HG03565 (cell line): ENCODE results near the gene KISS1R.
"Not testable (repeated sequence)": the region's sequence is repeated elsewhere in the genome, so short reads cannot be mapped to it uniquely, and the experiment has no call there.

Source experiments
- ATAC-seq: cut with Tn5 transposase; IDR thresholded peaks from one replicate; pipeline ENCODE4 v1.9.1; 2021; ENCODE audit warnings: mild to moderate bottlenecking, moderate library complexity; ENCODE audit not compliant: unreplicated experiment

KISS1R gene

DNA sequence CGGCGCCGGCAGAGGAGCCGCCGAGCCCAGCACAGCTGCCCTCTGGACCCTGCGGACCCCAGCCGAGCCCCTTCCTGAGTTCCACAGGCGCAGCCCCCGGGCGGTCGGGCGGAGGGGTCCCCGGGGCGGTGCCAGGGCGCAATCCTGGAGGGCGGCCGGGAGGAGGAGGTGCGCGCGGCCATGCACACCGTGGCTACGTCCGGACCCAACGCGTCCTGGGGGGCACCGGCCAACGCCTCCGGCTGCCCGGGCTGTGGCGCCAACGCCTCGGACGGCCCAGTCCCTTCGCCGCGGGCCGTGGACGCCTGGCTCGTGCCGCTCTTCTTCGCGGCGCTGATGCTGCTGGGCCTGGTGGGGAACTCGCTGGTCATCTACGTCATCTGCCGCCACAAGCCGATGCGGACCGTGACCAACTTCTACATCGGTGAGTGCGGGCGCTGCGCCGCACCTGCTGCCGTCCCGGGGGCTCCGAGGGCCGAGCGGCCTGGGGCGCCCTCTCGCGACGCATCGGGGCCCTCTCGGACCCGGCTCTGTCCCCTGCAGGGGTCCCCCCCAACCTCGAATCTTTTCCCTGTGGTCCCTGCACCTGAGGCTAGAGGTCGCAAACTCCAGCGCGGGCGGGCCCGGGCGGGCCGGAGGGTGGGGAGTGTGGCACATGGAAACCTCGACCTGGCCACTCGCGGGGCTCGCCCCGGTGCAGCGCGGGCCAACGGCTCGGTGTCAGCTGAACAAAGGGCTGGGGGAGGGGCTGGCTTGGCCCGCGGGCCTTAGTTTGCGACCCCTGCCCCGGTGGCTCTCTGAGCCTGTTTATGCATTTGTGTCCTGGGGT lies at the start of gene KISS1R:
Gene KISS1R (plus strand): TSS at position 11 of the 829 bp plus-strand sequence. CDS start 170 bp downstream, at position 181.
- ATAC-seq = no peak

DNA sequence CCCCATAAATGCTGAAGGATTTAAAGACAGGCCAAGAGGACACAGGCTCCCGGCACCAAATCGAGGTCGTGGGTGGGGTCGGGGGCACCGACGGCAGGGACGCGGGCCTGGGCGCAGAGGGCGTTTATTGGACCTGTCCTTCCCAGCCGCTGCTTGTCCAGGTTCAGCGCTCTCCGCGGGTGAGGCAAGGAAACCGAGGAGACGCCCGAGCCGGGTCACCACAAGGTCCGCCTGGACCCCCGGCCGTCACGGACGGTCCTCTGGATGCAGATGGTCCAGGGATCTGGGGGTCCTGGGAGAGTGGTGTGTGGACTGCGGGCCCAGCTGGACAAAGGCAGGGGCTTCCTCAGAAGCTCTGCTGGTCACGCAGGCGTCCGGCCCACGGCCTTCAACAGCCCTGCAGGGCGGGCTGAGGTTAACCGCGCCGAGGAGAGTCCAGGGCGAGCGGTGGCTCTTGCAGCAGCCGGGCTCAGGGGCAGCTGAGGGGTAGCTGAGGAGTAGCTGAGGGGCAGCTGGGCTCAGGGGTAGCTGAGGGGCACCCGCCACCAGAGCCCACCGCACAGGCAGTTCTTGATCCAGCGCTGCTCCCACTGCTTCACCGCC lies 49.2 kb upstream of the KISS1R start:
- no peak for ATAC-seq

DNA sequence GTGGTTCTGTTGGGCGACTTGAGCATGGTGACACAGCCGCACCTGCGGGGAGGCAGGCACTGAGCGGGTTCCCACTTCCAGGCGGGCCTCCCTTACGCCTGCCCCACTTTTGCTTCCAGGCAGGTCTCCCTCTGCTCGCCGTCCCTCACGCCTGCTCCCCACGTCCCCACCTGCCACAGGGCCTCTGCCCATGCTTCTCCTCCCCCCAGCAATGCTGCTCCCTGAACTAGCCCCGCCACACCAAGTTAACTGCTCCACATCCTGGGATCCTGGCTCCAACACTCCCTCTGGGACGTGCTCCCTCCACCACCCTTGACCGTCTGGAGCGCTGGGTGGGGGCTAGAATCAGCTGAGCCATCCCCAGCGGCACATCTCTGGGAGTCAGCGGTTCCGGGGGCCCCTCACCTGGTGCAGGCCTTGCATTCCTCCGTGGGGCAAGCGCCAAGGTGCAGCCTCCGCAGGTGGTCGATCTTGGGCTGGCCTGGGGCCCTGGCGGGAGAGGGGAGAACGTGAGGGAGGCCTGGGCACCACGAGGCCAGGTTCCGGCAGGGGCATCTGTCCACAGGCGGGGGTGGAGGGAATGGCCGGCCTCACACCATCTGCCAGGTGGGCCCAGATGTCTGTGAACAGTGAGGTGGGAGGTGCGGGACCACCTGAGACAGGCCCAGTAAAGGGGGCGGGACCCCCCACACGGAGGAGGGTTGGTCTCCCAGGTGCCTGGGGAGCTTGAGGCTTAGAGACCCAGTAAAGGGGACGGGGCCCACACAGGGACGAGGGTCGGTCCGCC lies 48.5 kb upstream of the KISS1R start:
- no peak for ATAC-seq

DNA sequence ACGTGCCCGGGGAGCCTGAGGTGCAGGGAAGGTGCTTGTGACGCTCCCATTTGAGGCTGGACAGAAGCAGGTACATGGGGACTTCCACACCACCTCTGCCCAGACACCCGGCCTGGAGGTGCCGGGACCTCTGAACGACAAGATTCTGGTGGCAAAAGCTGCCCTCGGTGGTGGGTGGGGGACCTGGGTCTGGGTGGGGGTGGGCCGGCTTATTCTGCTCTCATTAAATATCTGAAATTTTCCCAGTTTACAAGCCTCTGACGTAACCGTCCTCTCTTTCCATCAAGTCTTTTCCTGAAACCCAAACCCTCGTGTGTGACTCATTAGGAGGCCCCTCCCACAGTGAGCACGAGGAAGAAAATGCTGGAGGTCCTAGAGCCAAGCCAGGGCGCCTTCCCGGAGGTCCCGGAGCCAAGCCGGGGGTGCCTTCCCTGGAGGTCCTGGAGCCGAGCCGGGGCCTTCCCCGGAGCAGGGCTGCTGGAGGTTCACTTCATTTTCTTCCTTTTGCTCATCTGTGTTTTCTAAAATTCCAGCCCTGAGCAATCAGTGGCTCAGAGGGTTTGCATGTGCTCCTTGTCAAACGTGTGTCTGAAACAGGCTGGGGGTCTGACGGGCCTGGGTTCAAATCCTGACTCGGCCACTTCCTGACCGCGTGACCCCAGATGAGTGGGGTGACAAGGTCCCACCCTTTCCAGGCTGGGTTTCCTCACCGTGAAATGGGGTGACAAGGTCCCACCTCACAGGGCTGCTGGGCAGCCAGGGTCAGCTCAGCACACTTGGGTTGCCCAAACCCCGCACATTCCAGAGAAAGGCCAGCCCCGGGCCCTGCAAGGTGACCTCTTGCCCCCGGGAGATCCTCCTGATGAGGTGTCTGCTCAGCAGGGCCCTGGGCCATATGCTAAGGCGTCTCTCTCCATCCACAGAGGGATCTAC lies 47.6 kb upstream of the KISS1R start:
- ATAC-seq = no peak

DNA sequence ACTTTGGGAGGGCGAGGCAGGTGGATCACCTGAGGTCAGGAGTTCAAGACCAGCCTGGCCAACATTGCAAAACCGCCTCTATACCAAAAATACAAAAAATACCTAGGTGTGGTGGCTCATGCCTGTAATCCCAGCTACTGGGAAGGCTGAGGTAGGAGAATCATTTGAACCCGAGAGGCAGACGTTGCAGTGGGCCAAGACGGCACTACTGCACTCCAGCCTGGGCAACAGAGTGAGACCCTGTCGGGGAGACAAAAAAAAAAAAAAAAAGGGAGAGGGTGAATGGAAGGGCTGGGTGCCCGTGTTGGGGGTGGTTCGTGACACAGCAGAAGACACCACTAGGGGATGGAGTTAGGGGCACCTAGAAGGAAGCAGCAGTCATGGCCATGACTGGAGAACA lies 46.8 kb upstream of the KISS1R start:
- ATAC-seq = no peak

DNA sequence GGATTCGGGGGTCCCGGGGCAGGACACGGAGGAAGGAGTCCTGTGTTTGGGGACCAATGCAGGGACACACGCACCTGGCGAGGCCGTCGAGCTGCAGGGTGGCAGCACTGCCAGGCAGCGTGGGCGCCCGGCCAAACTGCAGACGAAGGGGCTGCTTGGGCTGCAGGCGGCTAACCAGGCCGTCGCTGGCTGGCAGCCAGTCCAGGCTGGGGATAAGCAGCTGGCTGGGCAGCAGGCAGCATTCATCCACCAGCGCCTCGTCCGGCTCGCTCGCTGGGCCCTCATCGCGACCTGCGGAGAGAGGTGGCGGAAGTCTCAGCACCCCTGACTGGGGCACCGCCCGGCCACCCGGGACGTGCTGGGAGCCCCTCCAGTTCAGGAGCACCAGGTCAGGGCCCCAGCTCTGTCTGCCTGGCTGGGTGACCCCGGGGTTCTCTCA lies 46.2 kb upstream of the KISS1R start:
- ATAC-seq = no peak

DNA sequence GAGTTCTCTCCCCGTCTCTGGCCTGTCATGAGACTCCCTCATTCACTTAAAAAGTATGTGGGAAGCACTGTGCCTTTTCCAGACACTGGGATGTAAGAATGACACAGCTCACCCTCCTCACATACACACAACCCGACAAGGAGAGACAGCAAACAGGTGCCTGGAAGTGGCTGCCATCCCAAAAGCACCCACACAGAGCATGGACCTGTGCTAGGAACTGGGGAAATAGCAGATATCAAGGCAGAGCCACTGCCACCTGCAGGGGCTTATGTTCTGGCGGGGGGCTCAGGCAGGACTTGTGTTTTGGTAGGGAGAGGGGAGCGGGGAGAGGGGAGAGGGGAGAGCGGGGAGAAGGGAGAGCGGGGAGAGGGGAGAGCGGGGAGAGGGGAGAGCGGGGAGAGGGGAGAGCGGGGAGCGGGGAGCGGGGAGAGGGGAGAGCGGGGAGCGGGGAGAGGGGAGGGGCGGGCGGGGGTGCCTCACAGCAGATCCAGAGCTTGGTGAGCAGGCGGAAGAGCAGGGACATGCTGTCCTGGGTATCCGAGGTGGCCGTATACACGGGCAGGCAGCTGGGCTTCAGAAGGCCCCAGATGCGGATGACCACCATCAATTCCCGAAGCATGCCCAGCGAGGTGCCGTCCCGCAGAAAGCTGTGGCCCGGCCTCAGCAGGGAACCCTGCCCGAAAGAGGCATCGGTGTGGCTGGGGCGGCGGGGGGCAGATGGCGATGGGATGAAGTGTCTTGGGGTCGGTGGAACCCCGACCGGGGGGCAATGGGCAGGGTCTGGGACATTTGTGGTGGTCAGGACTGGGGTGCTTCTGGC lies 45.5 kb upstream of the KISS1R start:
- ATAC-seq = no peak

DNA sequence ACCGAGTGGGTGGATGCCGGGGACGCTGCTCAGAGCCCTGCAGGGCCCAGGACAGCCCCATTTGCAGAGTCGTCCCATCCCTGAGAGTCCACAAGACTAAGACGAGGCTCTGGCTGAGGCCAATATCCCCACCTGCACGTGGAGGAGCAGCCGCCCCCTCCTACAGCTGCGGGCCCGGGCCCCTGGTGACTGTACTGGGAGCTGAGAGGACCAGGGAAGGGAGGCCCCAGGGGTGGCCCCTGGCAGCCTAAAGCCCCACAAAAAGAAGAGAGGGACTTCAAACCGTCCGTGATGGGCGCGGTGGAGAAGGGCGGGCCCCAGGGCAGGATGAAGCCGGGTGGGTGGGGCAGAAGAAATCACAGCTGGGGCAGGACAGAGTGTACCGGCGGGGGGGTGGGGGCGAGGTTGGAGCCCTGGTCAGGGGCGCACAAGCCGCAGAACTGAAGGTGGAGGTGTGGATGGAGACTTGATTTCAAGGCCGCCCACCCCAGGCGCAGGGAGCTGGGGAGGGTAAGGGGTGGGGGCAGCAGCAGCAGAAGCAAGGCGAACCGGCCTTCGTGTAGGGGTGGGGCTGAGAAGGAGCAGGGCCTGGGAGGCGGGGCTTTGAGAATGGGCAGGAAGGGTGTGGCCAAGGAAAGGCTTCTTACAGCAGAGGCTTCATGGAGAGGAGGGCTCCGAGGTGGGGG lies 44.7 kb upstream of the KISS1R start:
- ATAC-seq = no peak

DNA sequence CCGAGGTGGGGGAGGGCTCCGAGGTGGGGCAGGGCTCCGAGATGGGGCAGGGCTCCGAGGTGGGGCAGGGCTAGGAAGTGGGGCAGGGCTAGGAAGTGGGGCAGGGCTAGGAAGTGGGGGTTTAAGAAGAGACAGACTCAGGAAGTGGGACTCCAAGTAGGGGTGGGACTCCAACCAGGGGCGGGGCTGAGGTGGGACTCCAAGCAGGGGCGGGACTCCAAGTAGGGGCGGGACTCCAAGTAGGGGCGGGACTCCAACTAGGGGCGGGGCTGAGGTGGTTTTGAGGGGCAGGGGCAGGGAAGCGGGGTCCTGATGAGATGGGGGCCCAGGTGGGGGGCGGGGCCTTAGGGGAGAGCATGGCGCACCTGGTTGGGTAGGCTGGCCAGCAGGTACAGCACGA lies 44.0 kb upstream of the KISS1R start:
- ATAC-seq = no peak

DNA sequence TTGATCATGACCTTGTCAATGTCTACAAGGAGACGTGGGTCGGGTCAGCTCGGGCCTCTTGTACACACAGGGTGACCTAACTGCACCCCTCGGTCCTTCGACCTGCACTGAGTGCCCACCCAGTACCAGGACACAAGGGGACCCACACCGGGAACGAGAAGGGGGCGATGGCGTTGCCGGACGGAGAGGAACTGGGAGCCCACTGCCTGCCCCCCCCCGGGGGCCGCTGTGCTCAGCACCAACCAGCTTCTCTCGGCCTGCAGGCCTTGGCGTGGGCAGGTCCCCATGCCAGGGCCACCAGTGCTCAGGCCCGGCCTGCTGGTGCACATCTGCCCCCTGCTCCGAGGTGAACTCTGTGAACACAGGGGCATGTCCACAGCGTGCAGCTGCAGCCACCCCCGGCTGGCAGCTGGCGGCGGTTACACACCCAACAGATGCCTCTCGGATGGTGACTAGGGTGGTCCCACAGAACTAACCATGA lies 43.5 kb upstream of the KISS1R start:
- no peak for ATAC-seq

DNA sequence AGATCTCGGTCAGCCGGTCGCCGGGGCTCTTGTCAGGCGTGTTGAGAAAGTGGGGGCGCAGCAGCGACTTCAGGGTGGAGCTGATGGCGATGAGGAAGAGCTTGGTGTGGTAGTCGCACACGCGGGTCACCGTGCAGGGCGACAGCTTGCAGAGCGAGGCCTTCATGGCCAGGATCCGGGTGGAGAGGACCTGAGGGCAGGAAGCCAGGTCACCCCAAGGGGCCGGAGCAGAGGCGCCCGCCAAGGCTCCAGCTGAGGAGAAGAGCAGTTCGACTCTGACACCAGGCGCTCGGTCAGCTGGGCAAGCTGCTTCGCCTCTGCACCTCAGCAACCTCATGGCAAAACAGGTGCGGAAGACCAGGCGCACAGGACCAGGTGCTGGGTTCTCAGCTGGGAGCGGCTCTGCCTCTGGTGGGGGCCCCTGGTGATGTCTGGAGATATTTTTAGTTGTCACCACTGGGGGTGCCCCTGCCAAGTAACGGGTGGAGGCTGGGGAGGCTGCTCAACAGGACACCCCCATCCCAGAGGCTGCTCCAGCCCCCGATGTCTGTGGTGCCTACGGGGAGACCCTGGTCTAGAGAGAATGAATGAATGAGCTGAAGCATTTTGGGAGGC lies 41.8 kb upstream of the KISS1R start:
- ATAC-seq = no peak

DNA sequence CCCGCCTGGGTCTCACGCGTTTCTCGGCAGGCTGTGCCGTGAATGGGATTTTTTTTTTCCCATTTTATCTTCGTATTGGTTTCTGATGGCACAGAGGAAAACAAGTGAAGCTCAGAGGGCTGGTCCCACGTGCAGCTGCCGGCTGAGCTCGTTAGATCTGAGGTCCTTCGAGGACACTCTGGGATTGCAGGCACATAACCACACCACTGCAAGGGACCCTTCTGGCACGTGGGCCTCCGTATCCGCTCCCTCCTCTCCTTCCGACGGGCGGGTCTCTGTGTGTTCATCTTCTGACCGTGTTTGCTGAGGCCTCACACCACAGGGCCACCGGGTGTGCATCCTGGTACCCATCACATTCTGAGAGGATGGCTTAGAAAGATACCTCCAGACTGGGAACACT lies 41.0 kb upstream of the KISS1R start:
- no peak for ATAC-seq

DNA sequence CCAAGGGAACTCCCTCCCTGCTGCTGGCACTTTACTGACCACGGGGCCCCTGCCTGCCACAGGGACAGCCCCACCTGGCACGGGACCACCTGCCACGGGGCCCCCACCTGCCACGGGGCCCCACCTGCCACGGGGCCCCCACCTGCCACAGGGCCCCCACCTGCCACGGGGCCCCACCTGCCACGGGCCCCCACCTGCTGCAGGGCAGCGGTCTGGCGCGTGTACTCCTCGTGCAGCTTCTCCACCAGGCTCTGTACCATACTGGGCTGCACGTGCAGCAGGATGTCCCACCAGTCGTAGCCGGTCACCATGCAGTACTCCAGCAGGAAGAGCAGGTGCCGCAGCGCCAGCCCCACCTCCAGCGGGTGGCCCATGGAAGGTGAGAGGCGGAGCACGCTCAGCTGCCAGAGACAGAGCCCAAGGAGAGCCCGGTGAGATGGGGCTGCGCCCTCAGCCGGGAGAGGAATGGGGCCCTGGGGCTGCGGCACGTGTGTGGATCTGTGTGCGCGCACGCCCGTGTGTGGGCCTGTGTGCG lies 40.3 kb upstream of the KISS1R start:
- no peak for ATAC-seq

DNA sequence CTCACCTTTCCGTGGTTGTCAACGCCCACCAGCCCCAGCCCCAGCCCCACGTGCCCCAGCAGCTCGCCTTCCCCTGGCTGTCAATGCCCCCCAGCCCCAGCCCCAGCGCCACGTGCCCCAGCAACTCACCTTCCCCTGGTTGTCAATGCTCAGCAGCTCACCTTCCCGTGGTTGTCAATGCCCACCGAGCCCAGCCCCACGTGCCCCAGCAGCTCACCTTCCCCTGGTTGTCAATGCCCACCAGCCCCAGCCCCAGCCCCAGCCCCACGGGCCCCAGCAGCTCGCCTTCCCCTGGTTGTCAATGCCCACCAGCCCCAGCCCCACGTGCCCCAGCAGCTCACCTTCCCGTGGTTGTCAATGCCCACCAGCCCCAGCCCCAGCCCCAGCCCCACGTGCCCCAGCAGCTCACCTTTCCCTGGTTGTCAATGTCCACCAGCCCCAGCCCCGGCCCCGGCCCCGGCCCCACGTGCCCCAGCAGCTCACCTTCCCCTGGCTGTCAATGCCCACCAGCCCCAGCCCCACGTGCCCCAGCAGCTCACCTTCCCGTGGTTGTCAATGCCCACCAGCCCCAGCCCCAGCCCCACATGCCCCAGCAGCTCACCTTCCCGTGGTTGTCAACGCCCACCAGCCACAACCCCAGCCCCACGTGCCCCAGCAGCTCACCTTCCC lies 39.0 kb upstream of the KISS1R start:
- not testable (repeated sequence) for ATAC-seq

DNA sequence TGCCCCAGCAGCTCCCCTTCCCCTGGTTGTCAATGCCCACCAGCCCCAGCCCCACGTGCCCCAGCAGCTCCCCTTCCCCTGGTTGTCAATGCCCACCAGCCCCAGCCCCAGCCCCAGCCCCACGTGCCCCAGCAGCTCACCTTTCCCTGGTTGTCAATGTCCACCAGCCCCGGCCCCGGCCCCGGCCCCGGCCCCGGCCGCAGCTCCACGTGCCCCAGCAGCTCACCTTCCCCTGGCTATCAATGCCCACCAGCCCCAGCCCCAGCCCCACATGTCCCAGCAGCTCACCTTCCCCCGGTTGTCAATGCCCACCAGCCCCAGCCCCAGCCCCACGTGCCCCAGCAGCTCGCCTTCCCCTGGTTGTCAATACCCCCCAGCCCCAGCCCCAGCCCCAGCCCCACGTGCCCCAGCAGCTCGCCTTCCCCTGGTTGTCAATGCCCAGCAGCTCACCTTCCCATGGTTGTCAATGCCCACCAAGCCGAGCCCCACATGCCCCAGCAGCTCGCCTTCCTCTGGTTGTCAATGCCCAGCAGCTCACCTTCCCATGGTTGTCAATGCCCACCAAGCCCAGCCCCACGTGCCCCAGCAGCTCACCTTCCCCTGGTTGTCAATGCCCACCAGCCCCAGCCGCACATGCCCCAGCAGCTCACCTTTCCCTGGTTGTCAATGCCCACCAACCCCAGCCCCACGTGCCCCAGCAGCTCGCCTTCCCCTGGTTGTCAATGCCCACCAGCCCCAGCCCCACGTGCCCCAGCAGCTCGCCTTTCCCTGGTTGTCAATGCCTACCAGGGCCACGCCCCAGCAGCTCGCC lies 38.2 kb upstream of the KISS1R start:
- not testable (repeated sequence) for ATAC-seq

DNA sequence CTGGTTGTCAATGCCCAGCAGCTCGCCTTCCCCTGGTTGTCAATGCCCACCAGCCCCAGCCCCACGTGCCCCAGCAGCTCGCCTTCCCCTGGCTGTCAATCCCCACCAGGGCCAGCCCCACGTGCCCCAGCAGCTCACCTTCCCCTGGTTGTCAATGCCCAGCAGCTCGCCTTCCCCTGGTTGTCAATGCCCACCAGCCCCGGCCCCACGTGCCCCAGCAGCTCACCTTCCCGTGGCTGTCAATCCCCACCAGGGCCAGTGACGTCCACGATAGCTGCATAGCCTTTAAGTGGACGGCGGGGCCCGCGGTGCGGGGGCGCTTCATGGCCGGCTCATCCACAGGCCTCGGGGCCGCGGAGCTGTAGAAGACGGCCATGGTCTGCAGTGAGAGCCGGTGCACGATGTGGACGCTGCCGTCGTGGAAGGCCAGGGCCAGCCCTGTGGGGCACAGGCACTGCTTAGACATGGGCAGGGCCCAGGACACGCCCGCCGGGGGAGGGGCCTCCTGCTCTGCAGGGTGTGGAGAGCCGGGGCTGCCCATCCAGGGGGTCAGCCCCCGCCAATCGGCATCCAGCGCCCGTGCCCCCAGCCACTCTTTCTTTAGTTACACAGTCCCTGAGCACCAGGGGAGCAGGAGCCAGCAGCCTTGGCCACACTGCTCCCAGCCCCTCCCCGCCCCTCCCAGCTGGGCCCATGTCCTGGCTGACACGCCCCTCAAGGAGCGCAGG lies 37.3 kb upstream of the KISS1R start:
- no peak for ATAC-seq
